GM12891 (cell line): ENCODE results near the gene TCF7L2.

Experiments used
- POLR2A ChIP-seq: IDR thresholded peaks from 2 replicates; pipeline ENCODE4 v1.6.1; 2011; ENCODE audit warnings: low read depth, low read length, control low read depth
- POLR2AphosphoS5 ChIP-seq: IDR thresholded peaks from 2 replicates; pipeline ENCODE4 v1.6.1; 2011; ENCODE audit warnings: low read depth, low read length, control low read depth
- POU2F2 ChIP-seq: IDR thresholded peaks from 2 replicates; pipeline ENCODE4 v1.6.1; 2011; ENCODE audit warnings: low read depth, mild to moderate bottlenecking, control low read depth, low read length, moderate library complexity
- TAF1 ChIP-seq: IDR thresholded peaks from 2 replicates; pipeline ENCODE4 v1.6.1; 2011; ENCODE audit warnings: low read depth, low read length, control low read depth

GRCh38 chr10:112972606-112973005, 22.6 kb downstream of the TCF7L2 start:
- TF ChIP-seq POLR2AphosphoS5 (no peak), POU2F2 (no peak), TAF1 (no peak), POLR2A (no peak)
